Liver (tissue), 3 donors: ENCODE data around the gene COX7A1.
"Not testable (repeated sequence)": the region's sequence is repeated elsewhere in the genome, so short reads cannot be mapped to it uniquely, and the experiment has no call there.

Experiments used
- GABPA ChIP-seq, 2 donors: IDR thresholded peaks in 1 of 2; conservative IDR thresholded peaks in 1 of 2; 2 replicates each; pipeline ENCODE4 v1.6.1; 2016; ENCODE audit warnings: antibody characterized with exemption in 2 of 2, mild to moderate bottlenecking in 1 of 2, moderate library complexity in 1 of 2
- RAD21 ChIP-seq, 2 donors: IDR thresholded peaks; 2 replicates each; pipeline ENCODE4 v1.6.1; 2016; ENCODE audit warnings: antibody characterized with exemption in 2 of 2, mild to moderate bottlenecking in 2 of 2
- TAF1 ChIP-seq: conservative IDR thresholded peaks from 2 replicates; pipeline ENCODE4 v1.6.1; 2016; ENCODE audit warnings: antibody characterized with exemption, mild to moderate bottlenecking
- TF ChIP-seq, protein P1 (sequence below): fragments of 150-350 bp; IDR thresholded peaks from 2 replicates; pipeline ENCODE4 v1.5.1; 2017; ENCODE audit warnings: improper control_type of control experiment, low read depth, low read length; ENCODE audit not compliant: missing input control
- TF ChIP-seq, protein P2 (sequence below): IDR thresholded peaks from 2 replicates; pipeline ENCODE4 v1.6.1; 2016; ENCODE audit warnings: antibody characterized with exemption, mild to moderate bottlenecking
- donor health status: healthy.
- donor health status: healthy.

DNA sequence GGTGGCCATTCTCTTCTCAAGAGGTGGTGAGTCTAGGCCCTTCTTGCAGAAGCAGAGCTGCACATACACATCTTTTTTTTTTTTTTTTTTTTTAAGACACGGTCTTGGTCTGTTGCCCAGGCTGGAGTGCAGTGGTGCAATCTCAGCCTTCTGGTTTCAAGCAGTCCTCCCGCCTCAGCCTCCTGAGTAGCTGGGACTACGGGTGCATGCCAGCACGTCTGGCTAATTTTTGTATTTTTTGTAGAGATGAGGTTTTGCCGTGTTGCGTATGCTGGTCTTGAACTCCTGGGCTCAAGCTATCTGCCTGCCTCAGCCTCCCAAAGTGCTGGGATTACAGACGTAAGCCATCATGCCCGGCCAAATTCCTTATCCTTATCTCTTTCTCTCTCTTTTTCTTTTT lies 21.6 kb upstream of the COX7A1 start:
- not testable (repeated sequence) for TF ChIP-seq GABPA (IDR thresholded peaks at IDR 0.05 in 1 of 2, conservative IDR thresholded peaks at IDR 0.05 in 1 of 2); TAF1; RAD21 (IDR thresholded peaks at IDR 0.05)
- TF ChIP-seq, protein P1, sequence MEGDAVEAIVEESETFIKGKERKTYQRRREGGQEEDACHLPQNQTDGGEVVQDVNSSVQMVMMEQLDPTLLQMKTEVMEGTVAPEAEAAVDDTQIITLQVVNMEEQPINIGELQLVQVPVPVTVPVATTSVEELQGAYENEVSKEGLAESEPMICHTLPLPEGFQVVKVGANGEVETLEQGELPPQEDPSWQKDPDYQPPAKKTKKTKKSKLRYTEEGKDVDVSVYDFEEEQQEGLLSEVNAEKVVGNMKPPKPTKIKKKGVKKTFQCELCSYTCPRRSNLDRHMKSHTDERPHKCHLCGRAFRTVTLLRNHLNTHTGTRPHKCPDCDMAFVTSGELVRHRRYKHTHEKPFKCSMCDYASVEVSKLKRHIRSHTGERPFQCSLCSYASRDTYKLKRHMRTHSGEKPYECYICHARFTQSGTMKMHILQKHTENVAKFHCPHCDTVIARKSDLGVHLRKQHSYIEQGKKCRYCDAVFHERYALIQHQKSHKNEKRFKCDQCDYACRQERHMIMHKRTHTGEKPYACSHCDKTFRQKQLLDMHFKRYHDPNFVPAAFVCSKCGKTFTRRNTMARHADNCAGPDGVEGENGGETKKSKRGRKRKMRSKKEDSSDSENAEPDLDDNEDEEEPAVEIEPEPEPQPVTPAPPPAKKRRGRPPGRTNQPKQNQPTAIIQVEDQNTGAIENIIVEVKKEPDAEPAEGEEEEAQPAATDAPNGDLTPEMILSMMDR = not testable (repeated sequence)
- TF ChIP-seq, protein P2, sequence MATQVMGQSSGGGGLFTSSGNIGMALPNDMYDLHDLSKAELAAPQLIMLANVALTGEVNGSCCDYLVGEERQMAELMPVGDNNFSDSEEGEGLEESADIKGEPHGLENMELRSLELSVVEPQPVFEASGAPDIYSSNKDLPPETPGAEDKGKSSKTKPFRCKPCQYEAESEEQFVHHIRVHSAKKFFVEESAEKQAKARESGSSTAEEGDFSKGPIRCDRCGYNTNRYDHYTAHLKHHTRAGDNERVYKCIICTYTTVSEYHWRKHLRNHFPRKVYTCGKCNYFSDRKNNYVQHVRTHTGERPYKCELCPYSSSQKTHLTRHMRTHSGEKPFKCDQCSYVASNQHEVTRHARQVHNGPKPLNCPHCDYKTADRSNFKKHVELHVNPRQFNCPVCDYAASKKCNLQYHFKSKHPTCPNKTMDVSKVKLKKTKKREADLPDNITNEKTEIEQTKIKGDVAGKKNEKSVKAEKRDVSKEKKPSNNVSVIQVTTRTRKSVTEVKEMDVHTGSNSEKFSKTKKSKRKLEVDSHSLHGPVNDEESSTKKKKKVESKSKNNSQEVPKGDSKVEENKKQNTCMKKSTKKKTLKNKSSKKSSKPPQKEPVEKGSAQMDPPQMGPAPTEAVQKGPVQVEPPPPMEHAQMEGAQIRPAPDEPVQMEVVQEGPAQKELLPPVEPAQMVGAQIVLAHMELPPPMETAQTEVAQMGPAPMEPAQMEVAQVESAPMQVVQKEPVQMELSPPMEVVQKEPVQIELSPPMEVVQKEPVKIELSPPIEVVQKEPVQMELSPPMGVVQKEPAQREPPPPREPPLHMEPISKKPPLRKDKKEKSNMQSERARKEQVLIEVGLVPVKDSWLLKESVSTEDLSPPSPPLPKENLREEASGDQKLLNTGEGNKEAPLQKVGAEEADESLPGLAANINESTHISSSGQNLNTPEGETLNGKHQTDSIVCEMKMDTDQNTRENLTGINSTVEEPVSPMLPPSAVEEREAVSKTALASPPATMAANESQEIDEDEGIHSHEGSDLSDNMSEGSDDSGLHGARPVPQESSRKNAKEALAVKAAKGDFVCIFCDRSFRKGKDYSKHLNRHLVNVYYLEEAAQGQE = not testable (repeated sequence)
